ENCODE measurements around the gene HERC6.

DNA sequence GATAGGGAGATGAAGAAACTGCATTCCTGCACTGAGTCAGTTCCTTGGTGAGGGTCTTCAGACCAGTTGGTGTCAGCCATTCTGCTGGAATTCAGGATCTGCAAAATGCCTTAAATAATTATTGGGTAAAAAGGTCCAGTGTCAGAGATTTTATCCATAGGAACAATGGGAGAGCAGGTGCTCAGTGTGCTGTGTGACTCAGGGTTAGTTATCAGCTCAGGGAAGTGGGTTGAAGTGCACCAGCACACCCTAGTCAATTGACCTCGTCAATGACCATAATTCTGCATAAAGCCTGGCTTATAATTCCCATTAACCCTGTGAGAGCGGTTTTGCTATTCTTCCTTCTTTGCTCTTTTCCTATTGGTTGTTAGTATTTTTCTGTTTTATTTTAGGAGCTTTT is 37.3 kb downstream of the HERC6 start:
- TF ChIP-seq POLR2A (IDR thresholded peaks at IDR 0.05; ENCODE audit: extremely low read depth, insufficient read length): no peak
- TF ChIP-seq, protein P1, sequence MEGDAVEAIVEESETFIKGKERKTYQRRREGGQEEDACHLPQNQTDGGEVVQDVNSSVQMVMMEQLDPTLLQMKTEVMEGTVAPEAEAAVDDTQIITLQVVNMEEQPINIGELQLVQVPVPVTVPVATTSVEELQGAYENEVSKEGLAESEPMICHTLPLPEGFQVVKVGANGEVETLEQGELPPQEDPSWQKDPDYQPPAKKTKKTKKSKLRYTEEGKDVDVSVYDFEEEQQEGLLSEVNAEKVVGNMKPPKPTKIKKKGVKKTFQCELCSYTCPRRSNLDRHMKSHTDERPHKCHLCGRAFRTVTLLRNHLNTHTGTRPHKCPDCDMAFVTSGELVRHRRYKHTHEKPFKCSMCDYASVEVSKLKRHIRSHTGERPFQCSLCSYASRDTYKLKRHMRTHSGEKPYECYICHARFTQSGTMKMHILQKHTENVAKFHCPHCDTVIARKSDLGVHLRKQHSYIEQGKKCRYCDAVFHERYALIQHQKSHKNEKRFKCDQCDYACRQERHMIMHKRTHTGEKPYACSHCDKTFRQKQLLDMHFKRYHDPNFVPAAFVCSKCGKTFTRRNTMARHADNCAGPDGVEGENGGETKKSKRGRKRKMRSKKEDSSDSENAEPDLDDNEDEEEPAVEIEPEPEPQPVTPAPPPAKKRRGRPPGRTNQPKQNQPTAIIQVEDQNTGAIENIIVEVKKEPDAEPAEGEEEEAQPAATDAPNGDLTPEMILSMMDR (IDR thresholded peaks at IDR 0.05; ENCODE audit: low read depth, low read length): no peak
